ENCODE data around the gene CCDC18.
"Not testable (repeated sequence)": the region's sequence is repeated elsewhere in the genome, so short reads cannot be mapped to it uniquely, and the experiment has no call there.

CCDC18 gene

DNA sequence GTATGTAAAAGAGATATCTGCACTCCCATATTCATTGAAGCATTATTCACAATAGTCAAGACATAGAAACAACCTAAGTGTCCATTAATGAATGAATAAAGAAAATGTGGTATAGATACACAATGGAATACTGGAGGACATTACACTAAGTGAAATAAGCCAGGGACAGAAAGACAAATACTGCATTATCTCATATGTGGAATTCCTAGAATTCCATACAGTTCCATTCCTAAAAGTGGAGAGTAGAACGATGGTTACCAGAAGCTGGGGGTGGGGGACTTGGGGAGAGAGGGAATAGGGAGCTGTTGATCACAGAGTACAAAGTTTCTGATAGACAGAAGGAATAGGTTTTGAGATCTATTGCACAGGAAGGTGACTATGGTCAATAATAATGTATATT is 7.7 kb upstream of the CCDC18 start:
- TF ChIP-seq OSR1 (CRISPR knock-in tag; IDR thresholded peaks at IDR 0.05) (no peak), GLIS3 (CRISPR knock-in tag; IDR thresholded peaks at IDR 0.05) (peak; percentile 75; the same call in 1 of the 2 replicates), TOX (CRISPR knock-in tag; IDR thresholded peaks at IDR 0.05; ENCODE audit: borderline replicate concordance) (no peak), ZC3H10 (CRISPR knock-in tag; IDR thresholded peaks at IDR 0.05) (no peak), POU6F1 (CRISPR knock-in tag; IDR thresholded peaks at IDR 0.05; ENCODE audit: borderline replicate concordance, low read depth) (no peak), BACH2 (CRISPR knock-in tag; IDR thresholded peaks at IDR 0.05; ENCODE audit: borderline replicate concordance) (no peak), PPARA (CRISPR knock-in tag; IDR thresholded peaks at IDR 0.05; ENCODE audit: borderline replicate concordance) (no peak), CSRNP3 (CRISPR knock-in tag; IDR thresholded peaks at IDR 0.05) (no peak), ARNTL (CRISPR knock-in tag; IDR thresholded peaks at IDR 0.05; ENCODE audit: borderline replicate concordance, low read depth) (no peak), ZNF8 (CRISPR knock-in tag; IDR thresholded peaks at IDR 0.05) (no peak; the same call in 1 of the 2 replicates), ISL1 (CRISPR knock-in tag; IDR thresholded peaks at IDR 0.05) (peak; percentile 96), ZNF565 (CRISPR knock-in tag; conservative IDR thresholded peaks at IDR 0.05; ENCODE audit: low read depth) (no peak), ZFP30 (CRISPR knock-in tag; IDR thresholded peaks at IDR 0.05) (no peak), RARB (CRISPR knock-in tag; IDR thresholded peaks at IDR 0.05) (no peak), ZNF70 (CRISPR knock-in tag; IDR thresholded peaks at IDR 0.05) (no peak), PATZ1 (CRISPR knock-in tag; IDR thresholded peaks at IDR 0.05; ENCODE audit: borderline replicate concordance) (peak; percentile 72; the same call in 1 of the 2 replicates), ZFP3 (CRISPR knock-in tag; IDR thresholded peaks at IDR 0.05) (no peak), TCF4 (CRISPR knock-in tag; IDR thresholded peaks at IDR 0.05; ENCODE audit: borderline replicate concordance) (peak; percentile 57; the same call in 1 of the 2 replicates), TSHZ2 (CRISPR knock-in tag; IDR thresholded peaks at IDR 0.05) (no peak), SNAI2 (CRISPR knock-in tag; IDR thresholded peaks at IDR 0.05) (no peak), ESRRG (CRISPR knock-in tag; IDR thresholded peaks at IDR 0.05) (peak; percentile 42; the same call in 1 of the 2 replicates), CSDC2 (CRISPR knock-in tag; IDR thresholded peaks at IDR 0.05) (no peak)
- TF ChIP-seq, protein P1, sequence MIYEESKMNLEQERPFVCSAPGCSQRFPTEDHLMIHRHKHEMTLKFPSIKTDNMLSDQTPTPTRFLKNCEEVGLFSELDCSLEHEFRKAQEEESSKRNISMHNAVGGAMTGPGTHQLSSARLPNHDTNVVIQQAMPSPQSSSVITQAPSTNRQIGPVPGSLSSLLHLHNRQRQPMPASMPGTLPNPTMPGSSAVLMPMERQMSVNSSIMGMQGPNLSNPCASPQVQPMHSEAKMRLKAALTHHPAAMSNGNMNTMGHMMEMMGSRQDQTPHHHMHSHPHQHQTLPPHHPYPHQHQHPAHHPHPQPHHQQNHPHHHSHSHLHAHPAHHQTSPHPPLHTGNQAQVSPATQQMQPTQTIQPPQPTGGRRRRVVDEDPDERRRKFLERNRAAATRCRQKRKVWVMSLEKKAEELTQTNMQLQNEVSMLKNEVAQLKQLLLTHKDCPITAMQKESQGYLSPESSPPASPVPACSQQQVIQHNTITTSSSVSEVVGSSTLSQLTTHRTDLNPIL (CRISPR knock-in tag; IDR thresholded peaks at IDR 0.05; ENCODE audit: low read depth), result peak; percentile 60; the same call in 1 of the 2 replicates
- peak; percentile 81 for ATAC-seq

DNA sequence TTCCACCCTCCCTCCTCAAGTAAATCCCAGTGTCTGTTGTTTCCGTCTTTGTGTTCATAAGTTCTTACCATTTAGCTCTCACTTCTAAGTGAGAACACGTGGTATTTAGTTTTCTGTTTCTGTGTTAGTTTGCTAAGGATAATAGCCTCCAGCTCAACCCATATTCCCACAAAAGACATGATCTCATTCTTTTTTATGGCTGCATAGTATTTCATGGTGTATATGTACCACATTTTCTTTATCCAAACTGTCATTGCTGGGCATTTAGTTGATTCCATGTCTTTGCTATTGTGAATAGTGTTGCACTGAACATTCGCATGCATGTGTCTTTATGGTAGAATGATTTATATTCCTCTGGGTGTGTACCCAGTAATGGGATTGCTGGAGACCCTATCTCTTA is 5.9 kb upstream of the CCDC18 start:
- not testable (repeated sequence) for ATAC-seq
- TF ChIP-seq ZNF8 (CRISPR knock-in tag; IDR thresholded peaks at IDR 0.05), result peak; percentile 86

- ATAC-seq, result no peak
- TF ChIP-seq ZNF565 (CRISPR knock-in tag; conservative IDR thresholded peaks at IDR 0.05; ENCODE audit: low read depth) (no peak), ZNF8 (CRISPR knock-in tag; IDR thresholded peaks at IDR 0.05) (no peak), OSR1 (CRISPR knock-in tag; IDR thresholded peaks at IDR 0.05) (no peak), CSRNP3 (CRISPR knock-in tag; IDR thresholded peaks at IDR 0.05) (no peak), CSDC2 (CRISPR knock-in tag; IDR thresholded peaks at IDR 0.05) (no peak), RARB (CRISPR knock-in tag; IDR thresholded peaks at IDR 0.05) (no peak), BACH2 (CRISPR knock-in tag; IDR thresholded peaks at IDR 0.05; ENCODE audit: borderline replicate concordance) (no peak), PATZ1 (CRISPR knock-in tag; IDR thresholded peaks at IDR 0.05; ENCODE audit: borderline replicate concordance) (no peak), ESRRG (CRISPR knock-in tag; IDR thresholded peaks at IDR 0.05) (no peak), TCF4 (CRISPR knock-in tag; IDR thresholded peaks at IDR 0.05; ENCODE audit: borderline replicate concordance) (no peak), ZFP30 (CRISPR knock-in tag; IDR thresholded peaks at IDR 0.05) (no peak), POU6F1 (CRISPR knock-in tag; IDR thresholded peaks at IDR 0.05; ENCODE audit: borderline replicate concordance, low read depth) (no peak), ZC3H10 (CRISPR knock-in tag; IDR thresholded peaks at IDR 0.05) (no peak)
Measured at GRCh38 chr1:93177991-93178390, 2.5 kb upstream of the CCDC18 start.
